Cardiac atrium fibroblast (primary cell): ENCODE data around the gene C1QL1. TPM values are rescaled to one million over a fixed set of nuclear protein-coding genes. Genes with fewer than 3 reads are reported as not detected.

Experiments used
- total RNA-seq: library from RNA; depleted of rRNA; stranded (reverse); fragments of >200 nt; gene quantifications from 2 replicates; pipeline ENCODE4 v1.2.3, GENCODE V29; 2015

C1QL1 gene
- 1.5 TPM in 1 of 2 replicates, not detected in the other for total RNA-seq

DNA sequence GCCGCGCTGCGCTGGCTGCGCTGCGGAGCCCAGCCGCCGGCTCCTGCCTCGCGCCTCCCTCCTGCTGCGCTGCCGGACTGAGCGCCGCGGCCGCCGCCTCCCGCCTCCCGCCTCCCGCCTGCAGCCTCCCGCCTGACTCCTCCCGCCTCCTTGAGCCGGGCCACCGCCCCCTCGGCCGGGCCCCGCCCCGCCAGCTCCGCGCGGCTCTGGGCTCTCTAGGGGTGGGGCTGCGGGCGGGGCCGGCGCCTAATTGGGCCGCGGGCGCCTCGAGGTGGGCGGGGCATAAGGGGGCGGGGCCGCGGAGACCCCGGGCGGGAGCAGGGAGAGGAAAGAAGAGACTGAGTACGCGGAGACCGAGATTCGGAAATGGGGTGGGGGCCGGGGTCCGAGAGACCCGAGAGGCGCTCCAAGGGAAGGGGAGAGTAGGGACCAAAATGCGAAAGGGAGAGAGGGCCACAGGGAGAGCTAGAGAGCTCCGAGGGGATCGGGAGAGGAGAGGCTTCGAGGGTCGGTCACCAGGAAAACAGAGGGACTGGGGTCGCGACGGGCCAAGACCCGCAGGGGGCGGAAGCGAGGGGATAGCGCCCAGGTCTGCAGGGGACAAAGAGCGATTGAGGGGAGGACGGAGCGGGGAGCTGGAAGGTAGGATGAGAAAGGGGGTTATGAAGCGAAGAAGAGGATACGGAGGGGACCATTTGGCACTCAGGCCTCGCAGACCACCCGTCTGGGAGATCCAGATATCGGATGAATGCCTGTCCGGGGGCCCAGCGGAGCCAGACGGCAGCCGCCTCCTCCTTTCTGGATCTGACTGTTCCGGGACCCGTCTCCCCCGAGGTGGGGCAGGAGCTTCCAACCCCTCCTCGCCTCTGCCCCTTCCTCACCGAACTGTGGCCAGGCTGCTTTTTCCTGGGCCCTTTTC is at the start of gene C1QL1:
TSS of gene C1QL1 (minus strand) at position 79 of the 919 bp plus-strand sequence. CDS start 255 bp downstream, outside the sequence.

DNA sequence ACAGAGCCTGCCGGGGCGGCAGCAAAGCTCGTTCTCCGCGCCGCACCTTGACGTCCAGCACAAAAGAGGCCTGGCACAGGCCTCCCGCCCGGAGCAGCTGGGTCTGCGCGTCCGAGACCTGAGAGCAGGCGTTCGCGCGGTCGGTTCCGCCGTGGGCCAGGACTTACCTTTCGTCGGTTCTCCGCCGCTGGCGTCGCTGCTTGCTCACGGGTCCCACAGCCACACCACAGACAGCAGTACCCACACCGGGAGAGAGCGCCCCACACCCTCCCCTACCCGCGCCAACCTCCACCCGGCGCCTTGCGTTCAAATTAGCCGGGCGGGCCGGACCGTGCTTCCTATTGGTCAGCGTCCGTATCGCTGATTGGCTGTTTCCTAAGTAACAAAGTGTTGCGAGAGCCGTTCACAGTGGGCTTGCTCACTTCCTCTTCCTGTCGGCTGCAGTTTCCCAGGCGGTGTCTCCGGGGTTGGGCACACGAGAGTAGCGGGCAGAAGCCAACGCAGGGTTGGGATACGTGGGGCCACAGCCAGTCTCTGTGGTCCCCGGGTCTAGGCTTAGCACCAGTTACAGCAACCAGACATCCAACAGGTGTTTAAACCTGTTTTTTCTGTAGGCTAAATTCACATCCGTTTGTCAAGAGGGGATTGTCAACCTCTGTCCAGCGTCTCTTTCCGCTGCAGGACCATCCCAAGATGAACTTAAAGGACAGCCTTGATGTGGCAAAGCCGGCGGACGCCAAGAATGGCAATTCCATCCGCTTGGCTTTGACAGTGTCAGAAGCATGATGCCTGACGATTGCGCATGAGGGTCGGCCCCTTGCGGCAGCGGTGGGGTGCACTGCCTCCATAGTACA is 20.4 kb downstream of the C1QL1 start, which contains the start of gene KIF18B:
TSS of gene KIF18B (minus strand) at position 313 of the 854 bp plus-strand sequence. CDS start 11,429 bp downstream, outside the sequence.

DNA sequence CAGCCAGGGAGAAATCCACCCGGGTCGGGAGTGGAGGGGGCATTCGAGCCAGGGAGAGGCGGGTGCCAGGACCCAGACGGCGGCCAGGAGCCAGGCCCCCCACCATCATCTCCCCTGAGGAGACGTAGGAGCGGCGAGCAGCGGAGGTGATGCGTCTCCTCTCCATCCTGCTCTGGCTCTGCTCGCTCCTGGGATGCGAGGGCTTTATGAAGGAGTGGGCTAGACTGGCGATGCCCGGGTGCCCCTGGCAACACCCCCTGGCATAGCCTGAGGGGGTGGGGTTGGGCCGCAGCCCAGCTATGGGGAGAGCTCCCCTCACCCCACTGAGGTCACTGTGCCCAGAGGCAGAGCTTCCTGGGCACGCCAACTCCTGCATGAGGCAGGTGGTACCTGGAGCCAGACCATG is 52.8 kb downstream of the C1QL1 start, which contains the start of gene GFAP:
TSS of gene GFAP (minus strand) at position 180 of the 406 bp plus-strand sequence. CDS start at position 166, 14 bp downstream.

Other genes starting within 250 kb of the C1QL1 start
- gene ADAM11, start 209.3 kb downstream of the C1QL1 start, total RNA-seq = 1.5 and 2.2 TPM in 2 replicates
- 4.7 and 5.3 TPM in 2 replicates for gene GJC1, start 138.0 kb downstream of the C1QL1 start, total RNA-seq
- not detected in 2 replicates for gene HIGD1B, start 120.4 kb downstream of the C1QL1 start, total RNA-seq
- gene EFTUD2, start 68.9 kb downstream of the C1QL1 start, total RNA-seq = 43.3 and 43.9 TPM in 2 replicates
- not detected in 2 replicates for gene GFAP, start 52.8 kb downstream of the C1QL1 start, total RNA-seq
- 4.2 and 5.2 TPM in 2 replicates for gene KIF18B, start 20.5 kb downstream of the C1QL1 start, total RNA-seq
- gene DCAKD, start 83.3 kb upstream of the C1QL1 start, total RNA-seq = 24.9 and 27.1 TPM in 2 replicates
- 59.3 and 75.5 TPM in 2 replicates for gene NMT1, start 93.0 kb upstream of the C1QL1 start, total RNA-seq
- 33.5 and 63.2 TPM in 2 replicates for gene PLCD3, start 164.2 kb upstream of the C1QL1 start, total RNA-seq
- 0.72 and 10.7 TPM in 2 replicates for gene ACBD4, start 167.4 kb upstream of the C1QL1 start, total RNA-seq
- gene HEXIM1, start 180.2 kb upstream of the C1QL1 start, total RNA-seq = 17.3 and 20.9 TPM in 2 replicates
- 2.2 and 10.0 TPM in 2 replicates for gene HEXIM2, start 193.6 kb upstream of the C1QL1 start, total RNA-seq